GM12878 (cell line): ENCODE data around the gene ELP4. TPM values are rescaled to one million over a fixed set of nuclear protein-coding genes. Genes with fewer than 3 reads are reported as not detected.

Experiments
- ATAC-seq: fragments of 200-7000 bp; cut with Tn5 transposase; 3 replicates; pipeline ENCODE4 v1.9.1; 2020; ENCODE audit warnings: mild to moderate bottlenecking, moderate library complexity
- BruUV-seq: library from RNA; stranded (reverse); fragments of 400-500 nt; replicated peaks from 2 replicates; lab custom pipeline; 2021; lab: Mats Ljungman, UMichigan
- CTCF ChIA-PET: fragments of 300-600 bp; sonication (Branson Sonifier 250); formaldehyde crosslinking; extraction: SDS; loops from one replicate; lab custom pipeline; 2021; ENCODE audit warnings: inconsistent platforms; lab: Yijun Ruan, JAX
- POLR2A ChIA-PET: fragments of 350-600 bp; formaldehyde crosslinking; extraction: SDS; loops from one replicate; lab custom pipeline; 2021; ENCODE audit warnings: inconsistent platforms; lab: Charles Lee
- RAD21 ChIA-PET: fragments of 300-600 bp; sonication (Branson Sonifier 250); formaldehyde crosslinking; loops from one replicate; lab custom pipeline; 2023; ENCODE audit warnings: antibody characterized with exemption; ENCODE audit not compliant: unreplicated experiment; lab: Charles Lee
- SMC1A ChIA-PET: fragments of 300-600 bp; sonication (Branson Sonifier 250); formaldehyde crosslinking; loops from one replicate; lab custom pipeline; 2023; ENCODE audit not compliant: unreplicated experiment, uncharacterized antibody; lab: Charles Lee
- DNase-seq: peaks from one replicate; pipeline ENCODE4 v3.0.0-alpha.2; 2011; ENCODE audit warnings: low read depth, low spot score
- FAIRE-seq: peaks from 3 replicates; lab custom pipeline; 2011; peaks lifted over from hg19 to GRCh38; lab: Jason Lieb, UNC
- H2AFZ ChIP-seq: 2 replicates; pipeline ENCODE4 v1.6.0; 2011; ENCODE audit warnings: low read depth, low read length, control low read depth; ENCODE audit not compliant: control insufficient read depth
- H3K27ac ChIP-seq: 2 replicates; pipeline ENCODE4 v1.5.1; 2011; ENCODE audit warnings: control low read depth; ENCODE audit not compliant: control insufficient read depth, insufficient read depth
- H3K27me3 ChIP-seq, 2 experiments: replicated peaks in 1 of 2; 2 replicates each; pipeline versions ENCODE4 v1.6.0 to v1.6.1; 2011; ENCODE audit warnings: low read length in 1 of 2; ENCODE audit not compliant: control insufficient read depth in 2 of 2, insufficient read depth in 2 of 2
- H3K36me3 ChIP-seq, 2 experiments: 2 replicates each; pipeline ENCODE4 v1.5.1; 2011; ENCODE audit warnings: low read length in 1 of 2; ENCODE audit not compliant: control insufficient read depth in 2 of 2, insufficient read depth in 2 of 2
- H3K4me1 ChIP-seq: 2 replicates; pipeline ENCODE4 v1.6.1; 2011; ENCODE audit warnings: mild to moderate bottlenecking, low read length, moderate library complexity, mixed read lengths; ENCODE audit not compliant: control insufficient read depth, insufficient read depth
- H3K4me2 ChIP-seq: 2 replicates; pipeline ENCODE4 v1.6.0; 2011; ENCODE audit warnings: control low read depth; ENCODE audit not compliant: control insufficient read depth, insufficient read depth
- H3K4me3 ChIP-seq: fragments of 200-600 bp; sonication (generic); 2 replicates; pipeline ENCODE4 v1.5.1; 2016
- H3K79me2 ChIP-seq: 2 replicates; pipeline ENCODE4 v1.6.0; 2011; ENCODE audit warnings: low read length; ENCODE audit not compliant: control insufficient read depth, insufficient read depth
- H3K9ac ChIP-seq: 2 replicates; pipeline ENCODE4 v1.8.0; 2011; ENCODE audit warnings: low read length, control low read depth, mixed read lengths; ENCODE audit not compliant: control insufficient read depth, insufficient read depth
- H3K9me3 ChIP-seq: replicated peaks from 3 replicates; pipeline ENCODE4 v1.5.1; 2011; ENCODE audit warnings: mild to moderate bottlenecking, low read length; ENCODE audit not compliant: control insufficient read depth, insufficient read depth
- H4K20me1 ChIP-seq: 2 replicates; pipeline ENCODE4 v1.6.0; 2011; ENCODE audit not compliant: control insufficient read depth, insufficient read depth
- SUZ12 ChIP-seq: fragments of 200-600 bp; sonication (generic); IDR thresholded peaks from one replicate; pipeline ENCODE4 v1.6.1; 2018; ENCODE audit warnings: antibody characterized with exemption, mild to moderate bottlenecking; ENCODE audit not compliant: unreplicated experiment
- whole genome bisulfite sequencing: methylation state at CpG from one replicate; pipeline ENCODE4 v1.1.6; 2016; ENCODE audit warnings: low lambda C conversion rate; ENCODE audit not compliant: insufficient replicate concordance, insufficient coverage; ENCODE audit errors: missing lambda C conversion rate; 5-methylcytosine and 5-hydroxymethylcytosine counted together
- in situ Hi-C: fragments of 300-500 bp; cut with MboI; formaldehyde crosslinking; loops from 9 replicates; pipeline ENCODE4 v1.14.3; 2018; ENCODE audit warnings: mixed read lengths
- intact Hi-C: fragments of 100-400 bp; cut with micrococcal nuclease; formaldehyde crosslinking; loops from one replicate; pipeline ENCODE4 v1.14.2; 2022; ENCODE audit not compliant: unreplicated experiment
- polyA plus RNA-seq, 11 experiments: library from polyadenylated mRNA; depleted of rRNA in 4 of 11; unstranded in 6 of 11; stranded (reverse) in 5 of 11; fragments of >200 nt; fragmentation: Nextera tagmentation in 4 of 11; fragmentation: Illumina TruSeq in 1 of 11; extraction: Ambion mirVana in 4 of 11; extraction: Trizol in 1 of 11; gene quantifications; 1 replicate in 1 of 11; 2 replicates in 10 of 11; pipeline versions ENCODE4 v1.2.1 to v1.2.3, GENCODE V29; 2011 to 2016; ENCODE audit warnings: inconsistent platforms in 2 of 11, missing spikeins in 2 of 11, low read depth in 1 of 11
- total RNA-seq, 4 experiments: library from RNA; depleted of rRNA in 3 of 4; stranded (reverse); fragments of >200 nt in 3 of 4; fragmentation: Illumina TruSeq in 1 of 4; extraction: Trizol in 1 of 4; gene quantifications; 2 replicates each; pipeline versions ENCODE4 v1.2.1 to v1.2.3, GENCODE V29; 2013 to 2021
- TF ChIP-seq, protein P1 (sequence below): fragments of 450-650 bp; IDR thresholded peaks from 2 replicates; pipeline ENCODE4 v1.6.1; 2018; ENCODE audit warnings: borderline replicate concordance, mild to moderate bottlenecking; ENCODE audit not compliant: partially characterized antibody

The ELP4 gene
- total and polyA plus RNA-seq, 10 of the 15 experiments (the other 5 are each of a cell fraction or from before 2014, with no cell fraction given): 17.7 to 36.1 (median 27.0) TPM

DNA sequence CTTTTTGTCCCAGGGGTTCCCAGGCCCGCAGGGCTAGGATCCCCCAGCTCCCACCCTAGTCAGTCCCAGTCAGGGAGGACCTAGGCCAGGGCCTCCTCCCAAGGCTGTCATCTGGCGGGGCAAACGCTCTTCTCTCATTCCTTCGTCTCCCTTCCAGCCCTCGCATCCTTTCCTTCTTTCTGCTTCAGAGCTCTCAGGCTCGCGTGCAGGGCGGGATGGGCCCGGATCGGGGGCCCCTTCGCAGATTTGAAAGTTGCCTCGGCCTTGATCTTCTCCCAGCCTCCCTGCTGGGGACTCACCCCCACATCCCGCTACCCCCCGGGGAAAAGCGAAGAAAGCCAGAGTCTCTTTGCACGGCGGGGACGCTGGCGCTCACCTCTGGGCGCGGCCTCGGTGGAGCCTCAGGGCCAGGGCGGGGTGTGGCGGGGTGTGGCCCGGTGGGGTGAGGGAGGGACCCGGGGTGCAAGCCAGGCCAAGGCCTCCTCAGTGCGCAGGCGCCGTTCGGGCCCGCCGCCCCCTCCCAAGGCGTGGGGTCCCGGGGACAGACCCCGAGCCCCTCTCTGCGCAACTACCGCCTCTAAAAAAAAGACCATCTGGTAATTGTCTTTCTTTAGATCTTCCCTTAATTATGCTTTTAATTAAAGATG lies 316.4 kb downstream of the ELP4 start:
- H3K9ac ChIP-seq: no peak overlapping the region
- DNase-seq (no peak), ATAC-seq (no peak), FAIRE-seq (no peak)
- H4K20me1 ChIP-seq: no peaks in the 10 kb centered on the region
- in situ Hi-C loops: no loop called here
- no TSS peak for BruUV-seq
- no peak overlapping the region for H3K4me3 ChIP-seq
- H3K27me3 ChIP-seq: peaks cover 16 to 18% of the 10 kb centered on the region in 2 experiments
- ChIA-PET CTCF (no interaction called here), POLR2A (no interaction called here), SMC1A (no interaction called here), RAD21 (no interaction called here)
- H3K27ac ChIP-seq: no peak overlapping the region
- no peaks in the 10 kb centered on the region for H3K36me3 ChIP-seq
- intact Hi-C loops: no loop called here
- no peaks in the 10 kb centered on the region for H3K79me2 ChIP-seq
- no peak overlapping the region for H2AFZ ChIP-seq
- H3K4me2 ChIP-seq: no peak overlapping the region
- H3K4me1 ChIP-seq: no peaks in the 10 kb centered on the region
- TF ChIP-seq, protein P1, sequence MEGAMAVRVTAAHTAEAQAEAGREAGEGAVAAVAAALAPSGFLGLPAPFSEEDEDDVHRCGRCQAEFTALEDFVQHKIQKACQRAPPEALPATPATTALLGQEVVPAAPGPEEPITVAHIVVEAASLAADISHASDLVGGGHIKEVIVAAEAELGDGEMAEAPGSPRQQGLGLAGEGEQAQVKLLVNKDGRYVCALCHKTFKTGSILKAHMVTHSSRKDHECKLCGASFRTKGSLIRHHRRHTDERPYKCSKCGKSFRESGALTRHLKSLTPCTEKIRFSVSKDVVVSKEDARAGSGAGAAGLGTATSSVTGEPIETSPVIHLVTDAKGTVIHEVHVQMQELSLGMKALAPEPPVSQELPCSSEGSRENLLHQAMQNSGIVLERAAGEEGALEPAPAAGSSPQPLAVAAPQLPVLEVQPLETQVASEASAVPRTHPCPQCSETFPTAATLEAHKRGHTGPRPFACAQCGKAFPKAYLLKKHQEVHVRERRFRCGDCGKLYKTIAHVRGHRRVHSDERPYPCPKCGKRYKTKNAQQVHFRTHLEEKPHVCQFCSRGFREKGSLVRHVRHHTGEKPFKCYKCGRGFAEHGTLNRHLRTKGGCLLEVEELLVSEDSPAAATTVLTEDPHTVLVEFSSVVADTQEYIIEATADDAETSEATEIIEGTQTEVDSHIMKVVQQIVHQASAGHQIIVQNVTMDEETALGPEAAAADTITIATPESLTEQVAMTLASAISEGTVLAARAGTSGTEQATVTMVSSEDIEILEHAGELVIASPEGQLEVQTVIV: no peak
- TF ChIP-seq SUZ12: no peak
- no peaks in the 10 kb centered on the region for H3K9me3 ChIP-seq
- 43% methylated on average over 34 of the region's 37 CpGs for WGBS
